K562 (cell line): Measurements from ENCODE around the gene ADGRB2. TPM values are rescaled to one million over a fixed set of nuclear protein-coding genes. Genes with fewer than 3 reads are reported as not detected.

ENCODE experiments used
- L3MBTL2 ChIP-seq: fragments of 450-650 bp; IDR thresholded peaks from 2 replicates; pipeline ENCODE4 v1.6.1; 2016; ENCODE audit warnings: mild to moderate bottlenecking, moderate library complexity
- RFX1 ChIP-seq: fragments of 450-650 bp; IDR thresholded peaks from 2 replicates; pipeline ENCODE4 v1.6.1; 2016; ENCODE audit warnings: mild to moderate bottlenecking, moderate library complexity
- RFX5 ChIP-seq: IDR thresholded peaks from 2 replicates; pipeline ENCODE4 v1.6.1; 2011; ENCODE audit warnings: low read depth, mild to moderate bottlenecking, improper control_type of control experiment, low read length
- SPI1 ChIP-seq: IDR thresholded peaks from 2 replicates; pipeline ENCODE4 v1.6.1; 2011; ENCODE audit warnings: low read depth, low read length, control low read depth, borderline replicate concordance
- polyA plus RNA-seq, 8 experiments: library from polyadenylated mRNA; depleted of rRNA in 4 of 8; stranded (reverse) in 5 of 8; unstranded in 3 of 8; fragments of >200 nt; fragmentation: Nextera tagmentation in 2 of 8; fragmentation: Illumina TruSeq in 1 of 8; extraction: Ambion mirVana in 2 of 8; extraction: Trizol in 1 of 8; gene quantifications; 2 replicates each; pipeline versions ENCODE4 v1.2.1 to v1.2.3, GENCODE V29; 2011 to 2014; ENCODE audit warnings: inconsistent platforms in 1 of 8, missing spikeins in 1 of 8
- total RNA-seq, 7 experiments: library from RNA; depleted of rRNA in 6 of 7; stranded (reverse); fragments of >200 nt in 6 of 7; fragmentation: Illumina TruSeq in 2 of 7; extraction: Trizol in 2 of 7; gene quantifications; 2 replicates each; pipeline versions ENCODE4 v1.2.1 to v1.2.3, GENCODE V29; 2011 to 2021; ENCODE audit warnings: low replicate concordance in 1 of 7
- TF ChIP-seq, protein P1 (sequence below): fragments of 250-450 bp; sonication (Bioruptor Pico); IDR thresholded peaks from 2 replicates; pipeline ENCODE4 v1.8.0; 2021; ENCODE audit warnings: mild to moderate bottlenecking, moderate library complexity
- TF ChIP-seq, protein P2 (sequence below): fragments of 450-650 bp; IDR thresholded peaks from 2 replicates; pipeline ENCODE4 v1.6.1; 2016
- TF ChIP-seq, protein P3 (sequence below): sonication (generic); formaldehyde crosslinking; IDR thresholded peaks from 2 replicates; pipeline ENCODE4 v1.8.1; 2023; ENCODE audit warnings: mild to moderate bottlenecking, missing genetic modification reagents

The ADGRB2 gene
- total and polyA plus RNA-seq, 9 of the 15 experiments (the other 6 are each of a cell fraction or from before 2014, with no cell fraction given), result 0.04 to 0.23 (median 0.20) TPM; not detected in 2

DNA sequence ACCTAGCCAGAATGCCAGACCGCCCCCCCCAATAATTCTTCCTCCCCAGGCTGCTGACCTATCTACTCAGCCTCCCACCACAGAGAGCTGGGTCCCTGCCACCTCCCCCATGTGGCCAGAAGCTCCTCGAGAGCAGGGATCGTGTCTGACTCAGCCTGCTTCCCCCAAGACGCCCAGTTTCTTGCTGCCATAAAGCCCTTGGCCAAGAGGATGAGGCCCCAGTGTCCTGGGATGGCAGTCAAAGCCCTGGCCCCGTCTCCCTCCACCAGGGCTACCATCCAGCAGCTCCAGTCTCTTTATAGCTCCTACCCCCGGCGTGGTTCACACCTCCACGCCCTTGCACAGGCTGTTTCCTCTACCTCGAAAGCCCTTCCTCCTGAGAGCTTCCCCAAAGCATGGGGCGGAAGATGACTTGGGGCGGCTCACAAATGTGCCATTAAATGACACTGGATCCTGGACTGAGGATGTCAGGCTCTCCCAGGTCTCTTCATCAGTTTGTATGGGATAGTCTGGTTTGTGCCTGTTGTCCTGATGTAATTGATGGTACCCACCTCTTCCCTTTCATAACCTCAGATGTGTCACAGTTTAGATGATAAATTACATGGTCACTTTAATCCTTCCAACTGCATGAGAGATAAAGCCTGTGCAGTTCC is 13.2 kb downstream of the ADGRB2 start (continued):
- TF ChIP-seq, protein P1, sequence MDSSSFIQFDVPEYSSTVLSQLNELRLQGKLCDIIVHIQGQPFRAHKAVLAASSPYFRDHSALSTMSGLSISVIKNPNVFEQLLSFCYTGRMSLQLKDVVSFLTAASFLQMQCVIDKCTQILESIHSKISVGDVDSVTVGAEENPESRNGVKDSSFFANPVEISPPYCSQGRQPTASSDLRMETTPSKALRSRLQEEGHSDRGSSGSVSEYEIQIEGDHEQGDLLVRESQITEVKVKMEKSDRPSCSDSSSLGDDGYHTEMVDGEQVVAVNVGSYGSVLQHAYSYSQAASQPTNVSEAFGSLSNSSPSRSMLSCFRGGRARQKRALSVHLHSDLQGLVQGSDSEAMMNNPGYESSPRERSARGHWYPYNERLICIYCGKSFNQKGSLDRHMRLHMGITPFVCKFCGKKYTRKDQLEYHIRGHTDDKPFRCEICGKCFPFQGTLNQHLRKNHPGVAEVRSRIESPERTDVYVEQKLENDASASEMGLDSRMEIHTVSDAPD (CRISPR knock-in tag), result no peak
- TF ChIP-seq, protein P2, sequence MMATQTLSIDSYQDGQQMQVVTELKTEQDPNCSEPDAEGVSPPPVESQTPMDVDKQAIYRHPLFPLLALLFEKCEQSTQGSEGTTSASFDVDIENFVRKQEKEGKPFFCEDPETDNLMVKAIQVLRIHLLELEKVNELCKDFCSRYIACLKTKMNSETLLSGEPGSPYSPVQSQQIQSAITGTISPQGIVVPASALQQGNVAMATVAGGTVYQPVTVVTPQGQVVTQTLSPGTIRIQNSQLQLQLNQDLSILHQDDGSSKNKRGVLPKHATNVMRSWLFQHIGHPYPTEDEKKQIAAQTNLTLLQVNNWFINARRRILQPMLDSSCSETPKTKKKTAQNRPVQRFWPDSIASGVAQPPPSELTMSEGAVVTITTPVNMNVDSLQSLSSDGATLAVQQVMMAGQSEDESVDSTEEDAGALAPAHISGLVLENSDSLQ, result peak; percentile 59
- TF ChIP-seq RFX5 (no peak), RFX1 (no peak), L3MBTL2 (peak; percentile 68), SPI1 (0 out of 2 replicates have a peak, but pooled peaks have one; percentile 22)
- TF ChIP-seq, protein P3, sequence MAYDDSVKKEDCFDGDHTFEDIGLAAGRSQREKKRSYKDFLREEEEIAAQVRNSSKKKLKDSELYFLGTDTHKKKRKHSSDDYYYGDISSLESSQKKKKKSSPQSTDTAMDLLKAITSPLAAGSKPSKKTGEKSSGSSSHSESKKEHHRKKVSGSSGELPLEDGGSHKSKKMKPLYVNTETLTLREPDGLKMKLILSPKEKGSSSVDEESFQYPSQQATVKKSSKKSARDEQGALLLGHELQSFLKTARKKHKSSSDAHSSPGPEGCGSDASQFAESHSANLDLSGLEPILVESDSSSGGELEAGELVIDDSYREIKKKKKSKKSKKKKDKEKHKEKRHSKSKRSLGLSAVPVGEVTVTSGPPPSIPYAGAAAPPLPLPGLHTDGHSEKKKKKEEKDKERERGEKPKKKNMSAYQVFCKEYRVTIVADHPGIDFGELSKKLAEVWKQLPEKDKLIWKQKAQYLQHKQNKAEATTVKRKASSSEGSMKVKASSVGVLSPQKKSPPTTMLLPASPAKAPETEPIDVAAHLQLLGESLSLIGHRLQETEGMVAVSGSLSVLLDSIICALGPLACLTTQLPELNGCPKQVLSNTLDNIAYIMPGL (CRISPR knock-in tag), result no peak
